Dermis blood vessel endothelial cell (primary cell): ENCODE measurements around the gene KIF16B. TPM values are rescaled to one million over a fixed set of nuclear protein-coding genes. Genes with fewer than 3 reads are reported as not detected.
"Not testable (repeated sequence)": the region's sequence is repeated elsewhere in the genome, so short reads cannot be mapped to it uniquely, and the experiment has no call there.

Experiments
- DNase-seq: peaks from one replicate; pipeline ENCODE4 v3.0.0; 2010
- total RNA-seq: library from RNA; depleted of rRNA; stranded (reverse); fragments of >200 nt; gene quantifications from 2 replicates; pipeline ENCODE4 v1.2.3, GENCODE V29; 2014

KIF16B gene, protein sequence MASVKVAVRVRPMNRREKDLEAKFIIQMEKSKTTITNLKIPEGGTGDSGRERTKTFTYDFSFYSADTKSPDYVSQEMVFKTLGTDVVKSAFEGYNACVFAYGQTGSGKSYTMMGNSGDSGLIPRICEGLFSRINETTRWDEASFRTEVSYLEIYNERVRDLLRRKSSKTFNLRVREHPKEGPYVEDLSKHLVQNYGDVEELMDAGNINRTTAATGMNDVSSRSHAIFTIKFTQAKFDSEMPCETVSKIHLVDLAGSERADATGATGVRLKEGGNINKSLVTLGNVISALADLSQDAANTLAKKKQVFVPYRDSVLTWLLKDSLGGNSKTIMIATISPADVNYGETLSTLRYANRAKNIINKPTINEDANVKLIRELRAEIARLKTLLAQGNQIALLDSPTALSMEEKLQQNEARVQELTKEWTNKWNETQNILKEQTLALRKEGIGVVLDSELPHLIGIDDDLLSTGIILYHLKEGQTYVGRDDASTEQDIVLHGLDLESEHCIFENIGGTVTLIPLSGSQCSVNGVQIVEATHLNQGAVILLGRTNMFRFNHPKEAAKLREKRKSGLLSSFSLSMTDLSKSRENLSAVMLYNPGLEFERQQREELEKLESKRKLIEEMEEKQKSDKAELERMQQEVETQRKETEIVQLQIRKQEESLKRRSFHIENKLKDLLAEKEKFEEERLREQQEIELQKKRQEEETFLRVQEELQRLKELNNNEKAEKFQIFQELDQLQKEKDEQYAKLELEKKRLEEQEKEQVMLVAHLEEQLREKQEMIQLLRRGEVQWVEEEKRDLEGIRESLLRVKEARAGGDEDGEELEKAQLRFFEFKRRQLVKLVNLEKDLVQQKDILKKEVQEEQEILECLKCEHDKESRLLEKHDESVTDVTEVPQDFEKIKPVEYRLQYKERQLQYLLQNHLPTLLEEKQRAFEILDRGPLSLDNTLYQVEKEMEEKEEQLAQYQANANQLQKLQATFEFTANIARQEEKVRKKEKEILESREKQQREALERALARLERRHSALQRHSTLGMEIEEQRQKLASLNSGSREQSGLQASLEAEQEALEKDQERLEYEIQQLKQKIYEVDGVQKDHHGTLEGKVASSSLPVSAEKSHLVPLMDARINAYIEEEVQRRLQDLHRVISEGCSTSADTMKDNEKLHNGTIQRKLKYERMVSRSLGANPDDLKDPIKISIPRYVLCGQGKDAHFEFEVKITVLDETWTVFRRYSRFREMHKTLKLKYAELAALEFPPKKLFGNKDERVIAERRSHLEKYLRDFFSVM (N-terminal part only)
- 9.7 and 12.9 TPM in 2 replicates for total RNA-seq

DNA sequence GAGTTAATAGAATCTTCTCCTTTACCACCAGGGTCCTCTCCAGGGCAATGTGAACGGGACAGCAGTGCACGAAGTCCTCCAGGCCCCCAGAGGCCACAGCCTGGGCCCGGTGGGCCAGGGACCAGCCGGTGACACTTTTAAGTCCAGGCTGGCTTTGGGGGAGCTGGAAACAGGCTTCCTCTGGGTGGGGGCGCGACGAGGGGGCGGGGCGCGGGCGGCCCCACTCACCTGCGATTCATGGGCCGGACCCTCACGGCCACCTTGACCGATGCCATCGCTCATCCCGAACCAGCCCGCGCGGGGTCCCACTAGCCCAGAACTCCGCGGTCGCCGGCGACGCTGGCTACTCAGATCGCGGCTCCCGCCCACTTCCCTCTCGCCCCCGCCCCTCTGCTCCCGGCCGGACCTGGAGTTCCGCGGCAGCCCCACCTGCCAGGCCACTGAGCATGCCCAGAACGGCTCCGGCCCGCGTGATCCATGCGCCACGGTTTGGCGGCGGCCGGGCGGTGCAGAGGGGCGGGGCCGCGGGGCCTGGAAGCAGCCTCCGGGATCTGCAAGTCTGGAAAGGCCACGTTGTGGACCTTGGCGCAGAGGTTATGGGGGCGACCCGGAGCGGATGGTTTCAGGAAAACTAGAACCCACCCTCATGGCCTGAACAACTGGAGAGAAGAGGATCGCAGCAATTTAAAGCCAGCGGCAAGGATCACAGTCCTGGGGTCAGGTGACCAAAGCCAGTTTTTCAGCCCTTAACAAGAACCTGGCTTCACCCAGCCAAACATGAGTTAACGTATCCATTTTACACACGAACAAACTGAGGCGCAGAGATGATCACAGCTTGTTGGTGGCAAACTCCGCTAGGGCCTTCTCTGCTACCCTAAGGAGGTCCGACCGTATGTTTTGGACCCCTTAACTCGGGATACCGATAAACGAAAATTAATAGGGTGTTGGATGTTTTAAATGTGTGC is at the start of gene KIF16B:
KIF16B (minus strand) TSS at position 448 of the 965 bp plus-strand sequence; CDS start at position 275, 173 bp downstream.
- DNase-seq = peak; percentile 90

GRCh38 chr20:16622501-16622900 is 49.3 kb upstream of the KIF16B start:
- DNase-seq = no peak

DNA sequence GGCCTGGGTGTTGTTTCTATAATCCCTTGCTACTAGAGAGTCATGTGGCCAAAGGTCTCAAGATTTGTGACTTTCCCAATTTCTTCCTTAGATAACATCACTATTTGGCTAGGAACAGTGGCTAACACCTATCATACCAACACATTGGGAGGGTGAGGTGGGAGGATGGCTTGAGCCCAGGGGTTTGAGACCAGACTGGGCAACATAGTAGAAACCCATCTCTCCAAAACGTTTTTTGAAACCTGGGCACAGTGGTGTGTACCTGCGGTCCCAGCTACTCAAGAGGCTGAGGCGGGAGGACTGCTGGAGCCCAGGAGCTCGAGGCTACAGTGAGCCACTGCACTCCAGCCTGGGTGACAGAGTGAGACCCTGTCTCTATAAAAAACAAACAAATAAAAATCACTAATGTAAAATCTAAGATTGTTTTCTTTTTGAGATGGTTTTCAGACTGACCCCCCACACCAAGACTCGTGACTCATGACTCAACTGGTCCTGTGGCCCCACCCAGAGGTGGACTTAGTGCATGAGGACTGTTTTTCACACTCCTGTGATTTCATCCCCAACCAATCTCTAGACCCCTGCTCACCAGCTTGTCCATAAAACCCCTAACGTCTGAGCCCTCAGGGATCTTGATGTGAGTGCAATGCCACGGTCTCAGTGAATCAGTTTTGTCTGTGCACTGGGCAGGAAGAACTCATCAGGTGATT is 48.3 kb upstream of the KIF16B start:
- no peak for DNase-seq

DNA sequence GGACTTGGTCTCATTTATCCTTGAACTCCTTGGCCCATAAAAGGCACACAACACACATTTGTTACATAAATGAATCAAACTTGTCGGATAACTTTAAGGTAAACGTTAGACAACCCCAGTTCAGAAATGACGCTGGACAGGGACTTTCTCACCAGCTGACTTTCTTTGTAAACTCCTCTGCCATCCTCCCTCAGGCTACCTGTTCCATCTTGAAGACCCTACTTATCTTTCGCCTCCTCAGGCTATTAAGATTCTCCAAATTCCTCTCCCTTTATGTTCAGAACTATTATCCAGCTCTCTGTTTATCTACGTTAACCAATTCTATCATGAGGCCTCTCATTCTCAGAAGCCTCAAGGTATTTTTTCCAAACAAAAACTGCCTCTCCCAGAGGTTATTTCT is 47.7 kb upstream of the KIF16B start:
- DNase-seq = no peak

GRCh38 chr20:16619953-16620352 is 46.7 kb upstream of the KIF16B start:
- DNase-seq = no peak

- no peak for DNase-seq
Observed at GRCh38 chr20:16617056-16617455, 43.8 kb upstream of the KIF16B start.

- DNase-seq = no peak
Observed at GRCh38 chr20:16616317-16616716, 43.1 kb upstream of the KIF16B start.

- peak; percentile 30 for DNase-seq
Observed at GRCh38 chr20:16615199-16615598, 42.0 kb upstream of the KIF16B start.

DNA sequence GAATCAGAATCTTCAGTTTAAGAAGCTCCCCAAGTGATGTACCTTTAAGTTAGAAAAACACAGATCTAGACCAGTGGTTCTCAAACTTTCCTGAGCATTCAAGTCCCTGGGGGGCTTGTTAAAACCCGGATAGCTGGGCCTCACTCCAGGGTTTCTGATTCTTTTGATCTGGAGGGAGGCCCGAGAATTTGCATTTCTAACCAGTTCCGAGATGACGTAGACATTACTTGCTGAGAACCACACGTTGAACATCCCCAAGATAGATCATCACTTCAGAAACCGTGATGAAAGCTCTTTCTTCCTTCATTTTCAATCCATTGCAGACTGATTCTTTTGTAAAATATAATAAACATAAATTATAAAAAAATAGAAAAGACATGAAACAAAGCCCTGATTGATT is 40.7 kb upstream of the KIF16B start:
- no peak for DNase-seq

DNA sequence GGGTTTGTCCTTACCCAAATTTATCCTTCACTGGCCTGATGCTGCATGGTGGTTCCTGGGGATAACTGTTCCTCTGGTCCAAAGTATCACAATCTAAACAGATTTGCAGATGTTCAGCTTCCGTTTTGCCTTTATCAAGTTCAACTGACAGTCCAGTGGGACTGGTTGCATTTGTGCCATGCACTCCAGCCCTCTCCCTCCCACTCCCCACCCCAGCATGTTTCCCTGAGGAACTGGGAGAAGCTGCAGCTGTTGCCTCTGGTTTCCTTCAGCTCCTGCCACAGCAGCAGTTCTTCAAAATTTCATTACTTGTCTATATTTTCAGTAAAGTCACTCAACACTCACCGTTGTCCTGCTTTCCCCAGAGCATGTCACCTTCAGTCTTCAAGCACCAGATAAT is 39.5 kb upstream of the KIF16B start:
- DNase-seq = no peak

GRCh38 chr20:16611817-16612216 is 38.6 kb upstream of the KIF16B start:
- no peak for DNase-seq

DNA sequence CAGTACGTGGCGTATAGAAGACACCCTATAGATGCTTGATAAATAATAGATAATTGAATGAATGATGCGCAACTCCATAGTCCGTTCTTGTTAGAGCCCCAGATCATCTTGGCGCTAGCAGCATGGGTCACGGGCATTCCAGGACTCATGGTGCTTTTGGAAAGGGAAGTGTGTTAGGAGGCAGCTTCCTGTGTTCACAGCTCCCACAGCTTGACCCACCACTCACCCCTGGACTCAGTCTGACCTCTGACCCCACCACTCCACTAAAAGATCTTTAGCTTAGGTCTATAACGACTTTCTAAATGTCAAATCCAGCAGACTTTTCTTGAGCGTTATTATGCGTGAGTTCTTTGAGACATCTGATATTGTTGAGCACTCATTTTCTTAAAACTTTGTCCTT is 35.8 kb upstream of the KIF16B start:
- DNase-seq = no peak

GRCh38 chr20:16608277-16608650 is 35.0 kb upstream of the KIF16B start:
- no peak for DNase-seq

DNA sequence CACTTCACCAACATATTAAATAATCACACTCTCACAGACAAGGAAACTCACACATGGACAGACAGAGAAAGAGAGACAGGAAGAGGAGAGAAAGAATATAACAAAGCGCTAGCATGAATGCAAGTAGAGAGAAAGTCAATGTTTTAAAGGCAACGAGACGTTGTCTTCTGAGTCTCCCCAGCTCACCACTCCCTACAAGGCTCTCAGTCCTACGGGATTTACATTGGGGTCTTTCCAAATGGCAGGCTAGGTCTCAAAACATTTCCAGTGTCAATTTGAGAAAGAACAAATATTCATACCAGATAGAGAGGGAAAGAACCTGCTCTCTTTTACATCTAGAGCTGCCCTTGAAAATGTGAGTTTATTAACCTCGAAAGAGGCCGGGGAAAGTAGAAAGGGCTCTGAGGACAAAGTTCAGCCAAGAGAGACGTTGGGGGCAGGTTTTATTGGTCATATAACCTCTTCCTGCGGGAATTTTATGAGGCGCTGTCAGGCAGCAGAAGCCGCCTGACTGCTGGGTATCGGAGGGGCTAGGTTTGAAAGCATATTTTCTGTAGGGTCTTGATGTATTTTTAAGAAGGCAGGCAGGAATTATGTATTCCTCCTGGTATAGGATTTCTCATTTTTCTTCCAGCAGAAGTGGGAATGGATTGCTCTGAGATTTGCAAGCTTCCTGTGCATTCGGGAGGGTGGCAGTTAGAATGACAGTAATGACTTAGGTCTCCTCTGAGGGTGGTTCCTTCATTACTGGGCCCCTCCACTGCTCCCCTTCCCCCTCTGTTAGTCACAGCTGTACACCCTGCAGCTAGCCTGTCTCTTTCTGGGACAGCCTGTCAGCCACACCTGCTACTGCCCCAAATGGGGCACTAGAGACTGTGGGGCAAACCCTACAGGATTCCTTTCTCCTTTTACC is 34.4 kb upstream of the KIF16B start:
- no peak for DNase-seq

GRCh38 chr20:16606468-16607070 is 33.3 kb upstream of the KIF16B start:
- DNase-seq = no peak

DNA sequence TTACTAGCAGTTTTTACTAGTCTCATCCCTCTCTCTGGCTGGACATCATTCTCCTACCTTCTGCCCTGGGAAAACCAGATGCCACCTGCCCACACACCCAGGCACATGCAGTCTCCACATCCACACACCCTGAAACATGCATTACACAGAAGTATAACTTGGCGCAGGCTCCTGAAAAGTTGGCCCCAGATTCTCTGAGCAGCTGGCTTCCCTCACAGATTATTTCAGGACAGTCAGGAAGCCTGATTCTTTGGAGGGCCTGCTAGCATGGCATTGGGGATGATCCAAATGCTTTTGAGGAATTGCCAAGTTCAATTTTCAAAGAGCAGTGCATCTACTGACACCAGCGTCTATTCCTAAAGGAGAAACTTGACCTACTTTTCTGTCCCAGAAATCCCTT is 27.8 kb upstream of the KIF16B start:
- no peak for DNase-seq

- DNase-seq = no peak
Observed at GRCh38 chr20:16599257-16599656, 26.0 kb upstream of the KIF16B start.

GRCh38 chr20:16596991-16597390 is 23.7 kb upstream of the KIF16B start:
- no peak for DNase-seq

DNA sequence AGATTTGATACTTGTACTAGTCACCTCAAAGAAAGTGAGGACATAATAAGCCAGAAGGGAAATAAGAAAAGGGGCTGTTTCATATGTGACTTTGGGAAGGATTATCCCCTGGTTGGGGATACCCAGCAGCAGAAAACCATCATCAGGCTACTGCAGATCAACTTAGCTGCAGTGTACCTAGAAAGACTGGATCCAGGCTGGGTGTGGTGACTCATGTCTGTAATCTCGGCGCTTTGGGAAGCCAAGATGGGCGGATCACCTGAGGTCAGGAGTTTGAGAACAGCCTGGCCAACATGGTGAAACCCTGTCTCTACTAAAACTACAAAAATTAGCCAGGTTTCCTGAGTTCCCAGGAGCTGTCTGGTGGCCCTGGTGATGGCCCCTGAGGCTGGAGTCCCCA is 23.2 kb upstream of the KIF16B start:
- DNase-seq = not testable (repeated sequence)
